OCI-LY7 (cell line): ENCODE measurements around the gene LILRB5. TPM values are rescaled to one million over a fixed set of nuclear protein-coding genes. Genes with fewer than 3 reads are reported as not detected.
"Not testable (repeated sequence)": the region's sequence is repeated elsewhere in the genome, so short reads cannot be mapped to it uniquely, and the experiment has no call there.

Source experiments
- BruUV-seq: library from RNA; stranded (reverse); fragments of 400-500 nt; replicated peaks from 2 replicates; lab custom pipeline; 2021; lab: Mats Ljungman, UMichigan
- CTCF ChIA-PET: fragments of 300-600 bp; sonication (Branson Sonifier 250); formaldehyde crosslinking; loops from one replicate; lab custom pipeline; 2022; ENCODE audit warnings: antibody characterized with exemption; ENCODE audit not compliant: unreplicated experiment; lab: Charles Lee
- POLR2A ChIA-PET: fragments of 300-600 bp; sonication (Branson Sonifier 250); formaldehyde crosslinking; loops from one replicate; lab custom pipeline; 2022; ENCODE audit warnings: antibody characterized with exemption; lab: Charles Lee
- DNase-seq: peaks from one replicate; pipeline ENCODE4 v3.0.0-alpha.2; 2015; ENCODE audit warnings: low spot score
- H2AFZ ChIP-seq: fragments of 200-600 bp; sonication (generic), shearing (Covaris generic); 2 replicates; pipeline ENCODE4 v1.6.1; 2014; ENCODE audit warnings: mild to moderate bottlenecking, antibody characterized with exemption, low read length, moderate library complexity
- H3K27ac ChIP-seq: fragments of 200-600 bp; sonication (generic); 2 replicates; pipeline ENCODE4 v1.5.1; 2014; ENCODE audit warnings: mixed run types, low read depth, mild to moderate bottlenecking, moderate library complexity, low read length, inconsistent platforms; ENCODE audit not compliant: poor library complexity, severe bottlenecking
- H3K36me3 ChIP-seq: fragments of 200-600 bp; sonication (generic); 2 replicates; pipeline ENCODE4 v1.6.1; 2014; ENCODE audit warnings: mild to moderate bottlenecking, antibody characterized with exemption, low read length, moderate library complexity, mixed read lengths; ENCODE audit not compliant: insufficient read depth
- H3K4me1 ChIP-seq: fragments of 200-600 bp; sonication (generic); 2 replicates; pipeline ENCODE4 v1.5.1; 2014; ENCODE audit warnings: mild to moderate bottlenecking, low read length; ENCODE audit not compliant: insufficient read depth, poor library complexity, severe bottlenecking
- H3K4me2 ChIP-seq: fragments of 200-600 bp; sonication (generic); 2 replicates; pipeline ENCODE4 v1.6.1; 2014; ENCODE audit warnings: mild to moderate bottlenecking, low read length
- H3K4me3 ChIP-seq: fragments of 200-600 bp; sonication (generic); 2 replicates; pipeline ENCODE4 v1.5.1; 2014; ENCODE audit warnings: mild to moderate bottlenecking, low read depth, low read length; ENCODE audit not compliant: poor library complexity, severe bottlenecking
- H3K79me2 ChIP-seq: fragments of 200-600 bp; sonication (generic); 2 replicates; pipeline ENCODE4 v1.6.1; 2016; ENCODE audit warnings: low read depth, mild to moderate bottlenecking, low read length, moderate library complexity, mixed read lengths; ENCODE audit not compliant: insufficient read depth
- H3K9me2 ChIP-seq: fragments of 200-600 bp; sonication (generic); 2 replicates; pipeline ENCODE4 v1.6.1; 2016; ENCODE audit warnings: mild to moderate bottlenecking, low read length, mixed read lengths; ENCODE audit not compliant: insufficient read depth
- H3K9me3 ChIP-seq: fragments of 200-600 bp; sonication (generic); 2 replicates; pipeline ENCODE4 v1.6.1; 2014; ENCODE audit warnings: mild to moderate bottlenecking, mixed run types, low read length, mixed read lengths
- H4K20me1 ChIP-seq: fragments of 200-600 bp; sonication (generic); 2 replicates; pipeline ENCODE4 v1.6.1; 2014; ENCODE audit warnings: mild to moderate bottlenecking, antibody characterized with exemption, low read length, moderate library complexity, mixed read lengths; ENCODE audit not compliant: insufficient read depth
- CTCF ChIP-seq: fragments of 200-600 bp; sonication (generic); conservative IDR thresholded peaks from 2 replicates; pipeline ENCODE4 v1.5.1; 2014; ENCODE audit warnings: mild to moderate bottlenecking, antibody characterized with exemption, low read length, moderate library complexity, mixed read lengths
- EZH2phosphoT487 ChIP-seq: fragments of 200-600 bp; sonication (generic); IDR thresholded peaks from 2 replicates; pipeline ENCODE4 v1.6.1; 2018; ENCODE audit warnings: low read depth, borderline replicate concordance, mild to moderate bottlenecking, mixed run types, antibody characterized with exemption, low read length, moderate library complexity, mixed read lengths
- intact Hi-C: fragments of 100-400 bp; cut with micrococcal nuclease; formaldehyde crosslinking; loops from one replicate; pipeline ENCODE4 v1.10.0; 2022; ENCODE audit not compliant: unreplicated experiment
- total RNA-seq, 2 experiments: library from RNA; depleted of rRNA in 1 of 2; stranded (reverse); fragments of >200 nt in 1 of 2; shearing (Covaris generic) in 1 of 2; gene quantifications; 2 replicates each; pipeline ENCODE4 v1.2.3, GENCODE V29; 2014 to 2022

LILRB5 gene
- total RNA-seq, 2 experiments from 2014 or later, result not detected

GRCh38 chr19:54282686-54283470, 25.8 kb upstream of the LILRB5 start:
- intact Hi-C loops, result no loop called here
- no peak overlapping the region for H3K4me3 ChIP-seq
- no peak overlapping the region for H3K27ac ChIP-seq
- no peaks in the 10 kb centered on the region for H3K79me2 ChIP-seq
- TF ChIP-seq EZH2phosphoT487 (no peak), CTCF (no peak)
- H3K4me2 ChIP-seq, result peak overlapping the region; percentile 1; the same call in 1 of the 2 replicates
- H4K20me1 ChIP-seq, result no peaks in the 10 kb centered on the region
- H3K9me3 ChIP-seq, result no peaks in the 10 kb centered on the region
- POLR2A ChIA-PET, result interaction anchor here (0.5 kb wide), 1 partner anchor 366 kb away, joined by 3 read pairs; no protein-coding TSS in a partner anchor
- no peaks in the 10 kb centered on the region for H3K36me3 ChIP-seq
- BruUV-seq, result no TSS peak
- CTCF ChIA-PET, result no interaction called here
- DNase-seq, result peak; percentile 24
- H2AFZ ChIP-seq, result peak overlapping the region; percentile 22; the same call in 1 of the 2 replicates
- no peaks in the 10 kb centered on the region for H3K9me2 ChIP-seq
- peaks cover 22% of the 10 kb centered on the region for H3K4me1 ChIP-seq

- H3K9me3 ChIP-seq, intact Hi-C loops, H3K4me3 ChIP-seq, DNase-seq, H3K36me3 ChIP-seq, H3K79me2 ChIP-seq, H4K20me1 ChIP-seq, POLR2A ChIA-PET, H3K27ac ChIP-seq, CTCF ChIA-PET, BruUV-seq, H2AFZ ChIP-seq, H3K9me2 ChIP-seq, H3K4me2 ChIP-seq: not testable (repeated sequence)
- H3K4me1 ChIP-seq, result peaks cover 22% of the 10 kb centered on the region
Measured at GRCh38 chr19:54281729-54282075, 24.6 kb upstream of the LILRB5 start.

GRCh38 chr19:54281007-54281728, 24.1 kb upstream of the LILRB5 start, which contains the start of gene LILRB2:
LILRB2 (minus strand) TSS chr19:54281110; CDS start chr19:54280496, 614 bp downstream.
- no peak for TF ChIP-seq CTCF
- no peak for TF ChIP-seq EZH2phosphoT487
- Histone ChIP-seq H2AFZ (no peak within 1 kb of the TSS), H3K4me3 (no peak within 1 kb of the TSS), H3K4me1 (peaks cover 22% of the 10 kb centered on the region), H4K20me1 (no peaks in the 10 kb centered on the region), H3K4me2 (no peak within 1 kb of the TSS), H3K27ac (no peak within 1 kb of the TSS), H3K36me3 (no peaks in the 10 kb centered on the region), H3K9me3 (no peaks in the 10 kb centered on the region), H3K9me2 (no peaks in the 10 kb centered on the region), H3K79me2 (no peaks in the 10 kb centered on the region)
- intact Hi-C loops, result no loop called here
- POLR2A ChIA-PET, result no interaction called here
- BruUV-seq, result no TSS peak
- DNase-seq, result no peak
- CTCF ChIA-PET, result no interaction called here

GRCh38 chr19:54280441-54280840, 23.4 kb upstream of the LILRB5 start:
- POLR2A ChIA-PET, H3K27ac ChIP-seq, BruUV-seq, H3K9me3 ChIP-seq, intact Hi-C loops, DNase-seq, H4K20me1 ChIP-seq, H3K9me2 ChIP-seq, H3K4me2 ChIP-seq, H3K4me3 ChIP-seq, H3K79me2 ChIP-seq, CTCF ChIA-PET, H3K36me3 ChIP-seq, H2AFZ ChIP-seq: not testable (repeated sequence)
- H3K4me1 ChIP-seq, result peaks cover 17% of the 10 kb centered on the region

GRCh38 chr19:54280025-54280424, 23.0 kb upstream of the LILRB5 start:
- H3K9me2 ChIP-seq, CTCF ChIA-PET, intact Hi-C loops, H2AFZ ChIP-seq, H3K79me2 ChIP-seq, H3K9me3 ChIP-seq, H3K36me3 ChIP-seq, H4K20me1 ChIP-seq, POLR2A ChIA-PET, H3K4me3 ChIP-seq, BruUV-seq, DNase-seq, H3K4me2 ChIP-seq, H3K27ac ChIP-seq: not testable (repeated sequence)
- peaks cover 14% of the 10 kb centered on the region for H3K4me1 ChIP-seq
